ENCODE data around the gene PLEKHM1.
"Not testable (repeated sequence)": the region's sequence is repeated elsewhere in the genome, so short reads cannot be mapped to it uniquely, and the experiment has no call there.

- TF ChIP-seq CTCF (IDR thresholded peaks at IDR 0.05; ENCODE audit: extremely low read depth in 1 of 2, insufficient read depth in 1 of 2, low read depth in 1 of 2, low read length in 2 of 2); POLR2A (IDR thresholded peaks at IDR 0.05; ENCODE audit: low read depth, low read length); FOS (IDR thresholded peaks at IDR 0.05; ENCODE audit: borderline replicate concordance, insufficient read depth, low read length); JUN (IDR thresholded peaks at IDR 0.05; ENCODE audit: borderline replicate concordance, insufficient read depth, insufficient read length, low read depth); MYC (IDR thresholded peaks at IDR 0.05; ENCODE audit: low read depth, low read length): not testable (repeated sequence)
Observed at GRCh38 chr17:45492156-45492555, 1.6 kb upstream of the PLEKHM1 start.

All from endothelial cell of umbilical vein (primary cell).